ENCODE data around the gene HIF3A. TPM values are rescaled to one million over a fixed set of nuclear protein-coding genes. Genes with fewer than 3 reads are reported as not detected.
A peak's percentile ranks its signal among the peaks of the same experiment; 100 is the strongest.

The HIF3A gene
- total RNA-seq, 2 donors from 2014 or later, result 41.6 to 71.9 TPM

DNA sequence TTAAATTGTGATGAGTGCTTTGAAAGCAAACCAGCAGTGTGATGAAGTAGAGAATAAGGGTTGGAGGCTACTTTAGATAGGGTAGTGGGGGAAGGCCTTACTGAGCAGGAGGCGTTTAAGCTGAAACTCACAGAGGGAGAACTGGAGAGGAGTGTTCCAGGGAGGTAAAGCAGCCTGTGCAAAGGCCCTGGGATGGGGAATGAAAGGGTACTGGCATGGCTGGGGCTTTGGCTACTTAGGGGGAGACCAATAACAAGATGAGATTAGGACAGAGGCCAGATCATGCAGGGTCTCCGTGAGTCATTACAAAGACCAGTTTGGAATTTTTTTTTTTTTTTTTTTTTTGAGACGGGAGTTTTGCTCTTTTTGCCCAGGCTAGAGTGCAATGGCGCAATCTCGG, 51.1 kb downstream of the HIF3A start:
- peak overlapping the region; percentile 84 for H3K4me3 ChIP-seq (ENCODE audit: low read length)
- H3K9me3 Mint-ChIP-seq, result no peaks in the 10 kb centered on the region
- peaks cover 20% of the 10 kb centered on the region for H3K36me3 ChIP-seq (ENCODE audit: control insufficient read depth, insufficient read depth, low read length)
- peaks cover 23% of the 10 kb centered on the region for H3K4me1 Mint-ChIP-seq
- TF ChIP-seq, protein P1, sequence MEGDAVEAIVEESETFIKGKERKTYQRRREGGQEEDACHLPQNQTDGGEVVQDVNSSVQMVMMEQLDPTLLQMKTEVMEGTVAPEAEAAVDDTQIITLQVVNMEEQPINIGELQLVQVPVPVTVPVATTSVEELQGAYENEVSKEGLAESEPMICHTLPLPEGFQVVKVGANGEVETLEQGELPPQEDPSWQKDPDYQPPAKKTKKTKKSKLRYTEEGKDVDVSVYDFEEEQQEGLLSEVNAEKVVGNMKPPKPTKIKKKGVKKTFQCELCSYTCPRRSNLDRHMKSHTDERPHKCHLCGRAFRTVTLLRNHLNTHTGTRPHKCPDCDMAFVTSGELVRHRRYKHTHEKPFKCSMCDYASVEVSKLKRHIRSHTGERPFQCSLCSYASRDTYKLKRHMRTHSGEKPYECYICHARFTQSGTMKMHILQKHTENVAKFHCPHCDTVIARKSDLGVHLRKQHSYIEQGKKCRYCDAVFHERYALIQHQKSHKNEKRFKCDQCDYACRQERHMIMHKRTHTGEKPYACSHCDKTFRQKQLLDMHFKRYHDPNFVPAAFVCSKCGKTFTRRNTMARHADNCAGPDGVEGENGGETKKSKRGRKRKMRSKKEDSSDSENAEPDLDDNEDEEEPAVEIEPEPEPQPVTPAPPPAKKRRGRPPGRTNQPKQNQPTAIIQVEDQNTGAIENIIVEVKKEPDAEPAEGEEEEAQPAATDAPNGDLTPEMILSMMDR (conservative IDR thresholded peaks at IDR 0.05), result no peak
- no peaks in the 10 kb centered on the region for H3K27me3 Mint-ChIP-seq (ENCODE audit: insufficient read depth)
- H3K4me1 ChIP-seq (ENCODE audit: control insufficient read depth, insufficient read depth, low read length), result no peaks in the 10 kb centered on the region
- no peak overlapping the region for H3K27ac ChIP-seq (ENCODE audit: low read depth, low read length)
- 92 to 98% methylated on average over 4 to 5 of the region's 5 CpGs for WGBS, 2 experiments (ENCODE audit: insufficient coverage in 1 of 2, insufficient read length in 1 of 2)
- no peak overlapping the region for H3K27ac Mint-ChIP-seq
- peaks cover 19% of the 10 kb centered on the region for H3K36me3 Mint-ChIP-seq (ENCODE audit: low read depth)
- no peak for DNase-seq
- H3K4me3 Mint-ChIP-seq, result peak overlapping the region; percentile 98
- H3K9me3 ChIP-seq (ENCODE audit: control insufficient read depth, low read length), result no peaks in the 10 kb centered on the region
- no peak overlapping the region for H3K9ac ChIP-seq (ENCODE audit: extremely low read depth, low read length, poor library complexity, severe bottlenecking)
- H3K27me3 ChIP-seq (ENCODE audit: control insufficient read depth, insufficient read depth, low read length, poor library complexity, severe bottlenecking), result no peaks in the 10 kb centered on the region

DNA sequence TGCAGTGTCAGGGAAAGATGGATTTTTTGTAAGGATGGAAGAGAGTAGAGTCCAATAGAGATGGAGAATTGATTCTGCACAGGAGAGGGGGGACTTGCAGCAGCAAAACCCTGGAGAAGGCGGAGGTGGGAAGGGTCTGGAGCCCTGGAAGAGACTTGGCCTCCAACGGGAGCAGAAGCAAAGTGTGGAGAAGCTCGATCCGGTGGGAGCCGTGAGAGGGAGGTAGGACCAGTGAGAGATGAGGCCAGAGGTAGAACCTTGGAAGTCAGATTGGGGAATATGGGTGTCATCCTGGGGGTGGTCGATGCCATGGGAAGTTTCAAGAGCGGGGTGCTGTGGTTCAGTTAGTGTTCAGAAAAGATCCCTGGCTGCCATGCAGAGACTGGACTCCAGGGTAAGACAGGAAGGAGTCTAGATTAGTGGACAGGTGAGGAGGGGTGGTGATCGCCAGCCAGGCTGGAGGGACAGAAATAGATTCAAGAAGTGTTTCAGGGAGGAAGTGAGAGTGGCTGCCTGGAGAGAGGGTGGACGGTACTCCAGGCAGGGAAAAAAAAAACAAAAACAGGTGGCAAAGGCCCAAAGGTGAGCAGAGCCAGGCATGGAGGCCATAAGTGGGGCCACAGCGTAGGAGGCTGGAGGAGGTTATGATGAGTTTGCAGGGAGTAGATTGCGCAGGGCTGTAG, 52.6 kb downstream of the HIF3A start:
- H3K9ac ChIP-seq (ENCODE audit: extremely low read depth, low read length, poor library complexity, severe bottlenecking), result no peak overlapping the region
- H3K9me3 ChIP-seq (ENCODE audit: control insufficient read depth, low read length), result no peaks in the 10 kb centered on the region
- H3K4me1 ChIP-seq (ENCODE audit: control insufficient read depth, insufficient read depth, low read length), result no peaks in the 10 kb centered on the region
- H3K27me3 Mint-ChIP-seq (ENCODE audit: insufficient read depth), result no peaks in the 10 kb centered on the region
- H3K4me3 ChIP-seq (ENCODE audit: low read length), result no peak overlapping the region
- H3K4me1 Mint-ChIP-seq, result peaks cover 23% of the 10 kb centered on the region
- H3K27me3 ChIP-seq (ENCODE audit: control insufficient read depth, insufficient read depth, low read length, poor library complexity, severe bottlenecking), result no peaks in the 10 kb centered on the region
- H3K27ac ChIP-seq (ENCODE audit: low read depth, low read length), result no peak overlapping the region
- no peaks in the 10 kb centered on the region for H3K9me3 Mint-ChIP-seq
- peaks cover 30% of the 10 kb centered on the region for H3K36me3 Mint-ChIP-seq (ENCODE audit: low read depth)
- no peak for DNase-seq
- H3K27ac Mint-ChIP-seq, result peak overlapping the region; percentile 41
- no peak overlapping the region for H3K4me3 Mint-ChIP-seq
- 95 to 97% methylated on average over 11 of the region's 11 CpGs for WGBS, 2 experiments (ENCODE audit: insufficient coverage in 1 of 2, insufficient read length in 1 of 2)
- TF ChIP-seq, protein P1 (conservative IDR thresholded peaks at IDR 0.05), result no peak
- peaks cover 31% of the 10 kb centered on the region for H3K36me3 ChIP-seq (ENCODE audit: control insufficient read depth, insufficient read depth, low read length)

DNA sequence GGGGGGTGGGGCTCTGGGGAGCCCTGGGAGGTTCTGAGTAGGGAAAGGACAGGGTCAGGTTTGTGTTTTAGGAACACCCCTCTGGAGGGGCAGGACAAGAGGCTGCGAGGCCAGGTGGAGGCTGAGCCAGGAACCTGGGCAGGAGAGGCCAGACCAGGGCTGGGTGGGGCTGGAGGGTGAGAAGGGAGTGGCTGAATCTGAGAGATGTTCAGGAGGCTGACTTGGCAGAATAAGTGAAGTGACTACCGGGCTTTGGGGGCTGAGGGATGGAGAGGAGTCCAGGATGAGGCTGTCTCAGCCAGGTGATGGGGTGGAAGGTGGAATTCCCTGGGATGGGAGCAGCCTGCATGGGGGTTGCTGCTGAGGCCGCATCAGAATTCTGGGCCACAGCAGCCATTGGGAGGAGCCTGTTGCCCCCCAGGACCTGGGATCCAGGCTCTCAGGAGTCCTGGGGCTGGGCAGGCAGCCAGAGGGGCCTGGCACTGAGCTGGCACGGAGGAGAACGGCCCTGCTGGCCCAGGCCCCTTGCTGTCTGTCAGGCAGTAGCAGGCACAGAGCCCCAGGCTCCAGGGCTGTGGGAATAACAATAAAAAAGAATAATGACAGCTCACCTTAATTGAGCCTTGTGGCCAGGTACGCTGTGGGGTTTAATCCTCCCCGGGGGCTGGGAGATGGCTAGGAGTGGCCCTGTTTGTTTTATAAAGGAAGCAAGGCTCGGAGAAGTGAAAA, 53.4 kb downstream of the HIF3A start:
- Histone ChIP-seq H3K4me1 (ENCODE audit: control insufficient read depth, insufficient read depth, low read length) (no peaks in the 10 kb centered on the region), H3K9me3 (ENCODE audit: control insufficient read depth, low read length) (no peaks in the 10 kb centered on the region), H3K27ac (ENCODE audit: low read depth, low read length) (no peak overlapping the region), H3K9ac (ENCODE audit: extremely low read depth, low read length, poor library complexity, severe bottlenecking) (no peak overlapping the region), H3K27me3 (ENCODE audit: control insufficient read depth, insufficient read depth, low read length, poor library complexity, severe bottlenecking) (no peaks in the 10 kb centered on the region), H3K36me3 (ENCODE audit: control insufficient read depth, insufficient read depth, low read length) (peaks cover 38% of the 10 kb centered on the region), H3K4me3 (ENCODE audit: low read length) (no peak overlapping the region)
- Mint-ChIP-seq H3K27ac (peak overlapping the region; percentile 39), H3K4me3 (no peak overlapping the region), H3K4me1 (peaks cover 25% of the 10 kb centered on the region), H3K9me3 (no peaks in the 10 kb centered on the region), H3K27me3 (ENCODE audit: insufficient read depth) (no peaks in the 10 kb centered on the region), H3K36me3 (ENCODE audit: low read depth) (peaks cover 37% of the 10 kb centered on the region)
- TF ChIP-seq, protein P1 (conservative IDR thresholded peaks at IDR 0.05), result no peak
- DNase-seq, result no peak
- WGBS, 2 experiments (ENCODE audit: insufficient coverage in 1 of 2, insufficient read length in 1 of 2), result 91 to 92% methylated on average over 6 to 8 of the region's 8 CpGs

Measured in endodermal cell (in vitro differentiated cells).